ENCODE measurements around the gene ARL6IP4. TPM values are rescaled to one million over a fixed set of nuclear protein-coding genes. Genes with fewer than 3 reads are reported as not detected.
A peak's percentile ranks its signal among the peaks of the same experiment; 100 is the strongest.

ARL6IP4 gene
- polyA plus RNA-seq, 2 of the 4 experiments (the other 2 are of a cell fraction), result 208 to 209 TPM

DNA sequence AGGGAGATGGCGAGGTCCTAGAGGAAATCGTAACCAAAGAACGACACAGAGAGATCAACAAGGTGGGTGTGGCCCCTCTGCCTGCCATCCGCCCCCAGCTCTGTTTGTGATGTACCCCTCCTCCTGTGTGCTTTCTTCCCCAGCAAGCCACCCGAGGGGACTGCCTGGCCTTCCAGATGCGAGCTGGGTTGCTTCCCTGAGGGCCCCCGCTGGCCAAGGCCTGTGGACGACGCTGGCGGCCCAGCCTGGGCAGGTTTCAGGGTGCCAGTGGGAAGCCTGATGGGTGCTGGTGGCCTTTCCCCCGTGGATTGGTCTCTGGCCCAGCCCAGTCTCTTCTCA is 2.0 kb downstream of the ARL6IP4 start:
- DNase-seq (ENCODE audit: low read depth in 1 of 2, low spot score in 1 of 2), result no peak
- no peak for ATAC-seq
- FAIRE-seq, result no peak
- Histone ChIP-seq H3K9me3 (no peaks in the 10 kb centered on the region), H3K27ac (peak overlapping the region in 1 of 2 experiments; percentile 19; a peak in 1 of 6 replicates), H3K4me1 (peaks cover 16% of the 10 kb centered on the region), H3K4me3 (no peak overlapping the region), H3K4me2 (peak overlapping the region; percentile 85)
- TF ChIP-seq MAZ (IDR thresholded peaks at IDR 0.05; ENCODE audit: borderline replicate concordance, low read depth, low read length) (no peak), HOXB5 (CRISPR knock-in tag; IDR thresholded peaks at IDR 0.05) (no peak), HMGXB4 (CRISPR knock-in tag; IDR thresholded peaks at IDR 0.05; ENCODE audit: borderline replicate concordance) (no peak), REST (IDR thresholded peaks at IDR 0.05) (no peak), CHD4 (IDR thresholded peaks at IDR 0.05; ENCODE audit: borderline replicate concordance) (no peak), POLR2AphosphoS2 (conservative IDR thresholded peaks at IDR 0.05; ENCODE audit: low read length) (no peak), JUN (IDR thresholded peaks at IDR 0.05) (no peak; a peak in 1 of 5 replicates), RNF2 (IDR thresholded peaks at IDR 0.05; ENCODE audit: borderline replicate concordance, low read depth) (no peak), FOSB (CRISPR knock-in tag; IDR thresholded peaks at IDR 0.05) (no peak), ZSCAN20 (CRISPR knock-in tag; IDR thresholded peaks at IDR 0.05) (no peak), MYC (IDR thresholded peaks at IDR 0.05; ENCODE audit: borderline replicate concordance, low read length) (no peak), MAFK (IDR thresholded peaks at IDR 0.05; ENCODE audit: partially characterized antibody) (no peak), ZFP36 (IDR thresholded peaks at IDR 0.05; ENCODE audit: borderline replicate concordance, partially characterized antibody) (no peak), KDM1A (IDR thresholded peaks at IDR 0.05; ENCODE audit: low read depth) (no peak), POLR2A (IDR thresholded peaks at IDR 0.05; ENCODE audit: low read length) (no peak), SMC3 (IDR thresholded peaks at IDR 0.05) (no peak), NFE2L2 (conservative IDR thresholded peaks at IDR 0.05; ENCODE audit: low read length) (no peak)
- TF ChIP-seq, protein P1, sequence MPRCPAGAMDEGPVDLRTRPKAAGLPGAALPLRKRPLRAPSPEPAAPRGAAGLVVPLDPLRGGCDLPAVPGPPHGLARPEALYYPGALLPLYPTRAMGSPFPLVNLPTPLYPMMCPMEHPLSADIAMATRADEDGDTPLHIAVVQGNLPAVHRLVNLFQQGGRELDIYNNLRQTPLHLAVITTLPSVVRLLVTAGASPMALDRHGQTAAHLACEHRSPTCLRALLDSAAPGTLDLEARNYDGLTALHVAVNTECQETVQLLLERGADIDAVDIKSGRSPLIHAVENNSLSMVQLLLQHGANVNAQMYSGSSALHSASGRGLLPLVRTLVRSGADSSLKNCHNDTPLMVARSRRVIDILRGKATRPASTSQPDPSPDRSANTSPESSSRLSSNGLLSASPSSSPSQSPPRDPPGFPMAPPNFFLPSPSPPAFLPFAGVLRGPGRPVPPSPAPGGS (IDR thresholded peaks at IDR 0.05), result no peak
- CTCF ChIA-PET, result interaction anchor here (1.1 to 4.8 kb wide), 5 partner anchors 10 to 255 kb away, joined by 3 to 26 read pairs (median 5); partner anchors contain the start of gene ABCB9
- POLR2A ChIA-PET, result interaction anchor here (1.5 kb wide), 1 partner anchor 250 kb away, joined by 7 read pairs; the partner anchor contains the start of genes MPHOSPH9 and MTRFR
- 73% methylated on average over 8 of the region's 11 CpGs for WGBS (ENCODE audit: missing lambda C conversion rate)

GRCh38 chr12:122982963-122983788 is 2.7 kb downstream of the ARL6IP4 start:
- ChIA-PET POLR2A (interaction anchor here (1.0 kb wide), 1 partner anchor 250 kb away, joined by 3 read pairs; the partner anchor contains the start of gene MPHOSPH9), CTCF (interaction anchor here (0.5 to 4.8 kb wide), 5 partner anchors 9 to 254 kb away, joined by 3 to 26 read pairs (median 4); partner anchors contain the start of gene ABCB9)
- ATAC-seq (no peak), DNase-seq (ENCODE audit: low read depth in 1 of 2, low spot score in 1 of 2) (no peak), FAIRE-seq (no peak)
- Histone ChIP-seq H3K9me3 (no peaks in the 10 kb centered on the region), H3K4me1 (peaks cover 16% of the 10 kb centered on the region), H3K4me2 (no peak overlapping the region; the same call in 2 of the 3 replicates), H3K4me3 (no peak overlapping the region), H3K27ac (peak overlapping the region in 1 of 2 experiments; percentile 30; a peak in 1 of 6 replicates)
- 90% methylated on average over 20 of the region's 21 CpGs for WGBS (ENCODE audit: missing lambda C conversion rate)
- TF ChIP-seq, protein P2, sequence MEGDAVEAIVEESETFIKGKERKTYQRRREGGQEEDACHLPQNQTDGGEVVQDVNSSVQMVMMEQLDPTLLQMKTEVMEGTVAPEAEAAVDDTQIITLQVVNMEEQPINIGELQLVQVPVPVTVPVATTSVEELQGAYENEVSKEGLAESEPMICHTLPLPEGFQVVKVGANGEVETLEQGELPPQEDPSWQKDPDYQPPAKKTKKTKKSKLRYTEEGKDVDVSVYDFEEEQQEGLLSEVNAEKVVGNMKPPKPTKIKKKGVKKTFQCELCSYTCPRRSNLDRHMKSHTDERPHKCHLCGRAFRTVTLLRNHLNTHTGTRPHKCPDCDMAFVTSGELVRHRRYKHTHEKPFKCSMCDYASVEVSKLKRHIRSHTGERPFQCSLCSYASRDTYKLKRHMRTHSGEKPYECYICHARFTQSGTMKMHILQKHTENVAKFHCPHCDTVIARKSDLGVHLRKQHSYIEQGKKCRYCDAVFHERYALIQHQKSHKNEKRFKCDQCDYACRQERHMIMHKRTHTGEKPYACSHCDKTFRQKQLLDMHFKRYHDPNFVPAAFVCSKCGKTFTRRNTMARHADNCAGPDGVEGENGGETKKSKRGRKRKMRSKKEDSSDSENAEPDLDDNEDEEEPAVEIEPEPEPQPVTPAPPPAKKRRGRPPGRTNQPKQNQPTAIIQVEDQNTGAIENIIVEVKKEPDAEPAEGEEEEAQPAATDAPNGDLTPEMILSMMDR (IDR thresholded peaks at IDR 0.05), result no peak
- TF ChIP-seq ZFP36 (IDR thresholded peaks at IDR 0.05; ENCODE audit: borderline replicate concordance, partially characterized antibody) (no peak), MAFK (IDR thresholded peaks at IDR 0.05; ENCODE audit: partially characterized antibody) (no peak), JUNB (IDR thresholded peaks at IDR 0.05) (no peak), BHLHE40 (IDR thresholded peaks at IDR 0.05; ENCODE audit: low read depth, low read length) (no peak), CHD2 (IDR thresholded peaks at IDR 0.05; ENCODE audit: low read length, partially characterized antibody) (no peak), TFCP2L1 (CRISPR knock-in tag; IDR thresholded peaks at IDR 0.05) (no peak), REST (IDR thresholded peaks at IDR 0.05) (no peak)

All from A549 (cell line).